HG02852 (cell line): Measurements from ENCODE around the gene KSR2.
"Not testable (repeated sequence)": the region's sequence is repeated elsewhere in the genome, so short reads cannot be mapped to it uniquely, and the experiment has no call there.

Source experiments
- ATAC-seq: cut with Tn5 transposase; IDR thresholded peaks from one replicate; pipeline ENCODE4 v1.9.1; 2021; ENCODE audit warnings: mild to moderate bottlenecking, moderate library complexity; ENCODE audit not compliant: unreplicated experiment

KSR2 gene

GRCh38 chr12:117968826-117969659 is at the start of gene KSR2:
Gene KSR2, minus strand, starts transcription at chr12:117968990. Its CDS starts 735 bp downstream, at chr12:117968255.
- peak; percentile 77 for ATAC-seq

- ATAC-seq: no peak
These were observed 49.1 kb upstream of the KSR2 start for GRCh38 chr12:118017926-118018325.

GRCh38 chr12:118016424-118017264 is 47.9 kb upstream of the KSR2 start, which contains the start of gene RFC5:
Gene RFC5, plus strand, starts transcription at chr12:118016703. Its CDS starts 125 bp downstream, at chr12:118016828.
- peak; percentile 99 for ATAC-seq

DNA sequence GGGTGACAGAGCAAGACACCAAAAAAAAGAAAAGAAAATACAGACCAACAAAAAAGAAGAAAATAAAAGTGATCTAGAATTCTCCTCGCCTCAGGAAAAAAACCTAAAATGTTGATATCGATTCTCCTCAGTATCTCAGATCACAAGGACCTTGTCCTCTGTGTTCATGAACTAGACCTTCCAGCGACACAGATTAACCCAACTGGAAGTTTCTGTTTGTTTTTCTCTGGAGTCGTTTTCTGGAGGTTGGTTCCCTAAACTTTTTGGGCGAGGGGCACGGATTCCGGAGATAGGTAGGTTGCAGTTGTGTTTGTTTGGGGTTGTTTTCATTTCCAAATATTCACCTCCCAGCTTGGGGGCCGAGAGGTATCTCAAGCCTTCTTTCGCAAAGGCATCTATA is 47.2 kb upstream of the KSR2 start:
- no peak for ATAC-seq

- no peak for ATAC-seq
These were observed 46.5 kb upstream of the KSR2 start for GRCh38 chr12:118015306-118015705.

DNA sequence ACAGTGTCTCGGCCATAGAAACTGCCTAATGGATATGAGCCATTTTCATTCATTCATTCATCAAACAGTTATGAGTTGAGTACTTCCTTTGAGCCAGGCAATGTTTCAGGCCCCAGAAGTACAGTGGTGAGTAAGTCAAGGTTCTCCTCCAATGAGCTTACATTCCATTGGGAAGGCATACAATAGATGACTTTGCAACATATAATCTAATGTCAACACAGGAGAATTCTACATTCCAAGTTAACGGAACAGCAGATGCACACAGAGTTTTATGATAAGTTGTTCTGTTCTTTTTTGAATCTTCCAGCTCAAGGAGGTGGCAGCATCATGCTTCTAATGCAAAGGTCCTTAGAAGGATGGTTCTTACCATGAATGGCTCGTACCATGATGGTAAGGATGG is 44.5 kb upstream of the KSR2 start:
- no peak for ATAC-seq

- ATAC-seq: no peak
These were observed 43.2 kb upstream of the KSR2 start for GRCh38 chr12:118011961-118012360.

- ATAC-seq: no peak
These were observed 42.6 kb upstream of the KSR2 start for GRCh38 chr12:118011377-118011776.

DNA sequence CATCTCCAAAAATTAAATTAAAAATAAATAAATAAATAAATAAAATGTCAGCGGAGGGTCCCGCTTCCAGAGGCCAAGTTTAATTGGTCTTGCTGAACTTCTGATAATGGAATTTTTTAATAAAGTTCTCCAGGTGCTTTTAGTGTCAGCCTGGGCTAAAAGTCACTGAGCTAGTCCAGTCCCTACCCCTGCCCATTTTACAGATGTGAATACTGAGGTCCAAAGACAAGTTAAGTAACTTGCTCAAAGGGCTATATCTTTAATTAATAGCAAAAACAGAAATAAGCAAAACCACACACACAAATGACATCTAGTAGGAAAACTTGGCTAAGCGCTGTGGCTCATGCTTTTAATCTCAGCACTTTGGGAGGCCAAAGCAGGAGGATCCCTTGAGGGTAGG is 42.1 kb upstream of the KSR2 start:
- ATAC-seq: no peak

DNA sequence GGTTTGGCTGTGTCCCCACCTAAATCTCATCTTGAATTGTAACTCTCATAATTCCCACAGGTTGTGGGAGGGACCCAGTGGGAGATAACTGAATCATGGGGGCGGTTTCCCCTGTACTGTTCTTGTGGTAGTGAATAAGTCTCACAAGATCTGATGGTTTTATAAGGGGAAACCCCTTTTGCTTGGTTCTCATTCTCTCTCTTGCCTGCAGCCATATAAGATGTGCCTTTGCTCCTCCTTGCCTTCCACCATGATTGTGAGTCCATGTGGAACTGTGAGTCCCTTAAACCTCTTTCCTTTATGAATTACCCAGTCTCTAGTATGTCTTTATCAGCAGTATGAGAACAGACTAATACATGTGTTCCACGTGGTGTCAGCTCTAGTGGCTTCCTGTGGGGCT is 31.0 kb upstream of the KSR2 start:
- ATAC-seq: not testable (repeated sequence)

GRCh38 chr12:117998719-117999118 is 29.9 kb upstream of the KSR2 start:
- no peak for ATAC-seq

- ATAC-seq: no peak
These were observed 26.0 kb upstream of the KSR2 start for GRCh38 chr12:117994551-117995438.

GRCh38 chr12:117986705-117987469 is 18.1 kb upstream of the KSR2 start:
- ATAC-seq: no peak

- ATAC-seq: no peak
These were observed 16.4 kb upstream of the KSR2 start for GRCh38 chr12:117985182-117985581.

GRCh38 chr12:117981267-117981666 is 12.5 kb upstream of the KSR2 start:
- no peak for ATAC-seq

DNA sequence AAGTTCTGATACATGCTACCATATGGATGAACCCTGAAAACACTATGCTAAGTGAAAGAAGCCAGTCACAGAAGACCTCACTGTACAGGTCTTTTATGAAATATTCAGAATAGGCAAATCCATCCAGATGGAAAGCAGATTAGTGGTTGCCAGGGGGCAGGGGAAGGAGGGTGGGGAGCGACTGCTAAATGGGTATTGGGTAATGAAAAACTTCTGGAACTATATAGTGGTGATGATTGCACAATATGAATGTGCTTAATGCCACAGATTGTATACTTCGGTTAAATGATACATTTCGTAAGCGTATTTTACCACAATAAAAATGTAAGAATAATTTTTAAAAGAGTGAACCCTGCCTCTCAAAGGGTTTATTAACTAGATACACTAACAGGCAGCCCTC is 11.8 kb upstream of the KSR2 start:
- no peak for ATAC-seq

DNA sequence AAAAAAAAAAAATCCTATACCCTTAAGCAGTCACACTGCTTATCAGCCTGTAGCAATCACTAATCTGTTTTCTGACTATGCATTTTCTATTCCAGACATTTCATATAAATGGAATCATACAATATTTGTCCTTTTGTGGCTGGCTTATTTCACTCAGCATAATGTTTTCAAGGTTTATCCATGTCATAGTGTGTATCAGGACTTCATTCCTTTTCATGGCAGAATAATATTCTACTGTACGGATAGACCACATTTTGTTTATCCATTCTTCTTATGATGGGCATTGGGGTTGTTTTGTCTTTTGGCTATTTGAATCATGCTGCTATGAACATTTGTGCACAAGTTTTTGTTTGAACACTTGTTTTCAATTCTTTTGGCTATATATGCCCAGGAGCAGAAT is 8.6 kb upstream of the KSR2 start:
- ATAC-seq: no peak

- ATAC-seq: no peak
These were observed 6.2 kb upstream of the KSR2 start for GRCh38 chr12:117975006-117975405.

DNA sequence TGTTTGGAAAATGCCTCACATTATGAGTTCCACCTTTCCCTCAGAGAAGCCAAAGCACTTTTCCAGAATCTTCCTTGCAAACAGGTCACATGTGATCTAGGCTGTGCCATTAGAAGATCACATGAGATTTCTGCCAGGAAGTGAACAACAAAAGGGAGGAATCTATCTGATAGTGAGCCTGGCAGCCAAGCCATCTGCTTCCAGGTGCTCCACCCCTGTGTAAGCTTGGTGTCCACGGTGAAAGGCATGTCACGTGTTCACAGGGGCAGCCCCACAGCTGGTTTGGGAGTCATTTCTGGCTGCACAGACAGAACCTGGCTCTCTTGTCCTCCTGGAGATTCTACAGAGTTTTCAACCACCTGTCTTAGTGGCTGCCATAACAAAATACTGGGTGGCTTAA is 3.5 kb upstream of the KSR2 start:
- ATAC-seq: no peak

- no peak for ATAC-seq
These were observed 1.5 kb upstream of the KSR2 start for GRCh38 chr12:117970334-117970733.
